SK-N-MC (cell line): Measurements from ENCODE around the gene PLA2G5.

Source experiments
- FOXP2 ChIP-seq: optimal IDR thresholded peaks from 2 replicates; pipeline ENCODE3; 2011; ENCODE audit warnings: mild to moderate bottlenecking, moderate library complexity; ENCODE audit not compliant: insufficient read depth; ENCODE audit errors: extremely low read length, control extremely low read depth
- POLR2AphosphoS5 ChIP-seq: IDR thresholded peaks from 2 replicates; pipeline ENCODE4 v1.6.1; 2012; ENCODE audit warnings: mild to moderate bottlenecking, low read depth, low read length, borderline replicate concordance

DNA sequence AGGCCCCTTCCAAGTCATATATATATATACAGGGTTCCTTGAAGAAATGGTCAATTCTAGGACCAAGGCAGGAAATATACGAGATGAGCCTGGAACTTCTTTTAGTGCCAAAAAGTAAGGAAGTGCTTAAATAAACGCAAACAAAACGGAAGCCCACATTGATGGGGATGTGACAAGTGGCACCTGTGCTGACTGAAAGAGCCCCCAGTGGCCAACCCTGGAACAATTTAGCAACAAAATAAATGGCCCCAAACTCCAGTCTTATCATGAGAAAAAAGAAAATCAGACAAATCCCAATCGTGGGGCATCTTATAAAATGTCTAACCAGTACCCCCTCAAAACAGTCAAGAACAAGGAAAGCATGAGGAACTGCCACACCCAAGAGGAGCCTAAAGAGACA is 17.7 kb downstream of the PLA2G5 start:
- TF ChIP-seq POLR2AphosphoS5 (no peak), FOXP2 (no peak)
